BLaER1 (cell line): ENCODE results near the gene CTTNBP2.

Experiments
- H3K27ac ChIP-seq: shearing (Covaris generic); formaldehyde crosslinking; 2 replicates; pipeline ENCODE4 v1.8.1; 2022
- H3K27me3 ChIP-seq: shearing (Covaris generic); formaldehyde crosslinking; 2 replicates; pipeline ENCODE4 v1.8.1; 2022
- H3K36me3 ChIP-seq: shearing (Covaris generic); formaldehyde crosslinking; 2 replicates; pipeline ENCODE4 v1.8.1; 2022
- H3K4me1 ChIP-seq: shearing (Covaris generic); formaldehyde crosslinking; 2 replicates; pipeline ENCODE4 v1.8.1; 2022
- H3K4me2 ChIP-seq: shearing (Covaris generic); formaldehyde crosslinking; 2 replicates; pipeline ENCODE4 v1.8.1; 2022
- H3K4me3 ChIP-seq: shearing (Covaris generic); formaldehyde crosslinking; 2 replicates; pipeline ENCODE4 v1.8.1; 2022
- H3K9ac ChIP-seq: shearing (Covaris generic); formaldehyde crosslinking; 2 replicates; pipeline ENCODE4 v1.8.1; 2022
- H3K9me3 ChIP-seq: shearing (Covaris generic); formaldehyde crosslinking; 2 replicates; pipeline ENCODE4 v1.8.1; 2022
- H4K20me1 ChIP-seq: shearing (Covaris generic); formaldehyde crosslinking; 2 replicates; pipeline ENCODE4 v1.8.1; 2022
- Cebpa-rat ChIP-seq: shearing (Covaris generic); IDR thresholded peaks from 2 replicates; pipeline ENCODE4 v1.8.1; 2022

Gene CTTNBP2

DNA sequence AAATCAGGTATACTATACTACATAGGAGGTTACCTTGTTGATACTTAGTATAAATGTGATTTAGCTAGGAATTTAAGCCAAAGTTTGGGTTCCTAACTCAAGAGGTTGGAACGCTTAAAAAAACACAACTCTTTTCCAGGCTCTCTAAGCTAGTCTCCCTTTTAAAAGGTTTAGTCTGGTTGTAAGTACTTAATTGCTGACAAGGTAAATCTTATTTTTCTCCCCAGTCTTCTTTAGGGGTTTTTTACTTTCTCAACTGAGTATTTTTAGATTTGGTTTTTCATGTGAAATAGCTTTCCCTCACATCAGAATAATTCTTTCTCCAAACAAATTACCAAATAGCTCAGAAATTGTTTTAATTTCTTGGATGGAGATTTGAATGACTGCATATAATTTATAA is 20.8 kb upstream of the CTTNBP2 start:
- Histone ChIP-seq H4K20me1 (no peaks in the 10 kb centered on the region), H3K27ac (no peak overlapping the region), H3K36me3 (no peaks in the 10 kb centered on the region), H3K9me3 (no peaks in the 10 kb centered on the region), H3K27me3 (no peaks in the 10 kb centered on the region), H3K4me2 (no peak overlapping the region), H3K4me1 (no peaks in the 10 kb centered on the region), H3K4me3 (no peak overlapping the region), H3K9ac (no peak overlapping the region)
- no peak for TF ChIP-seq Cebpa-rat

GRCh38 chr7:117892821-117893220 is 19.6 kb upstream of the CTTNBP2 start:
- TF ChIP-seq Cebpa-rat = no peak
- Histone ChIP-seq H3K9me3 (no peaks in the 10 kb centered on the region), H3K4me2 (no peak overlapping the region), H3K4me1 (no peaks in the 10 kb centered on the region), H3K4me3 (no peak overlapping the region), H3K27ac (no peak overlapping the region), H4K20me1 (no peaks in the 10 kb centered on the region), H3K36me3 (no peaks in the 10 kb centered on the region), H3K9ac (no peak overlapping the region), H3K27me3 (no peaks in the 10 kb centered on the region)

DNA sequence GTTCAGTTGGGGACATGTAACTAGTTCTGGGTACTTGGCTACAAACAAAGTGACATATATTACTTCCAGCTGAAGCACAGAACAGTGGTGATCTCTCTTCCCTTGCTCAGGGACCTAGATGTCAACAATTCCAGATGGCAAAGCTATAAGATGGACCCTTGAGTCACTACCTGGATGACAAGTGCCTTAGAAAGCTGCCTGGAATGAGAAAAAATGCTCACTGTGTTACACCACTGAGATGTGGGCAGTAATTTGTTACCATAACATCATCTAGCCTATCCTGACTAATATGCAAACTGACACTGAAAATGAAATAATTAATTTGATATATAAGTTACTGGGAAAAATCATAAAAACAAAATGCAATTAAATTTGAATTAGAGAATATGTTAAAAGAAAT is 16.4 kb upstream of the CTTNBP2 start:
- Histone ChIP-seq H3K9ac (no peak overlapping the region), H3K4me3 (no peak overlapping the region)

DNA sequence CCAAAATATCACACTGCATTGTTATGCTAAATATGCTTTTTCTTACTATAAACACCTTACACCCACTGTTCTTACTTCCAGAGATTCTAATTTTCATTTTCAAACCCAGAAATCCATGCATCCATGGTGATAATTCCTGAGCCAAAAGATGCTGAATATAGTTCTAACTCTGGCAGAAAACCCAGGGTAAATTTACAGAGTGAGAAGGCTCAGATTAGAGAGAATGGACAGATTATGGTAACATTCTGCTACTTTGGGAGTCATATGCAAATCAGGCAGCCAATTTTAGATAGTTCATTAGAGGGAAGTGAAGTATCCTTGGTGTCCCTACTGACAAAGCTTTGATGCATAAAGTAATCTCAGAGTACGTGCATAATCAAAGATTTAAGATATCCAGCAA is 15.4 kb upstream of the CTTNBP2 start:
- Histone ChIP-seq H3K36me3 (no peaks in the 10 kb centered on the region), H4K20me1 (no peaks in the 10 kb centered on the region), H3K9me3 (no peaks in the 10 kb centered on the region), H3K27me3 (no peaks in the 10 kb centered on the region), H3K4me3 (no peak overlapping the region), H3K9ac (no peak overlapping the region), H3K4me2 (no peak overlapping the region), H3K4me1 (no peaks in the 10 kb centered on the region), H3K27ac (no peak overlapping the region)
- TF ChIP-seq Cebpa-rat = no peak

More for the DNA sequence above, 16.4 kb upstream of the CTTNBP2 start:
- Histone ChIP-seq H4K20me1 (no peaks in the 10 kb centered on the region), H3K36me3 (no peaks in the 10 kb centered on the region), H3K4me1 (no peaks in the 10 kb centered on the region), H3K9me3 (no peaks in the 10 kb centered on the region), H3K4me2 (no peak overlapping the region), H3K27ac (no peak overlapping the region), H3K27me3 (no peaks in the 10 kb centered on the region)
- no peak for TF ChIP-seq Cebpa-rat

DNA sequence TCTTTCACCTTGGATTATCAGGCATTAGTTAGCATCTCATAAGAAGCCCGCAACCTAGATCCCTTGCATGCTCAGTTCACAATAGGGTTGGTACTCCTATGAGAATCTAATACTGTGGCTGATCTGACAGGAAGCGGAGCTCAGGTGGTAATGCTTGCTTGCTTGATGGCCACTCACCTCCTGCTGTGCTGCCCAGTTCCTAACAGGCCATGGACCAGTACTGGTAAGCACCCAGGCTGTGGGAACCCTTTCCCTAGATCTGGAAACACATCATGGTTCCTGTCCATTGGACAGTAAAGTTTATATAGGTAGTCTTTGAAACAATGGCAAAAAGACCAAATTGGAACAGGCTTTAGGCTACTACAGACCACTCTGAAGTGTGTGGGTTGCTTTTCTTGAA is 9.4 kb upstream of the CTTNBP2 start:
- H3K4me2 ChIP-seq = no peak overlapping the region
- no peaks in the 10 kb centered on the region for H3K4me1 ChIP-seq
- H3K27ac ChIP-seq = no peak overlapping the region
- no peaks in the 10 kb centered on the region for H3K36me3 ChIP-seq
- H3K4me3 ChIP-seq = no peak overlapping the region
- no peaks in the 10 kb centered on the region for H4K20me1 ChIP-seq
- TF ChIP-seq Cebpa-rat = no peak
- no peaks in the 10 kb centered on the region for H3K9me3 ChIP-seq
- H3K27me3 ChIP-seq = no peaks in the 10 kb centered on the region
- no peak overlapping the region for H3K9ac ChIP-seq

DNA sequence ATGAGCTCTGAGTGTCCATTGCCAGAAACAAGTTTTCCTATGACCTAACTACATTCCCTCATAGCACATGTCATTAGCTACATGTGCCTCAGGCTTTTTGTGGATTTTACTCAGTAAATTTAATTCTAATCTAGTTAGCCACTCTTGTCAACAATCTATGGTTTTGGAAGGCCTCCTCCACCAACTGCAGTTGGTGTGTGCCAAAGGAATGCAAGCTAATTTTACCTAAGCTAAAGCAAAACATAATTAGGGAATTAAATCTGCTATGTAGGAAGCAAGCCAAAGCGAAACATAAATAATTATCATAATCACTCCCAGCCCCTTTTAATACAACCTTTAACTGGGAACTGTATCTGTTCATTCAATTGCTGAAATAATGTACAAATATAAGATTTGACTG is 3.5 kb upstream of the CTTNBP2 start:
- no peak overlapping the region for H3K4me3 ChIP-seq
- H3K27ac ChIP-seq = no peak overlapping the region
- H3K36me3 ChIP-seq = no peaks in the 10 kb centered on the region
- peaks cover 17% of the 10 kb centered on the region for H3K9me3 ChIP-seq
- no peaks in the 10 kb centered on the region for H3K27me3 ChIP-seq
- TF ChIP-seq Cebpa-rat = no peak
- H3K4me2 ChIP-seq = no peak overlapping the region
- no peaks in the 10 kb centered on the region for H3K4me1 ChIP-seq
- H4K20me1 ChIP-seq = no peaks in the 10 kb centered on the region
- no peak overlapping the region for H3K9ac ChIP-seq

GRCh38 chr7:117875566-117875965 is 2.3 kb upstream of the CTTNBP2 start:
- peaks cover 17% of the 10 kb centered on the region for H3K9me3 ChIP-seq
- no peaks in the 10 kb centered on the region for H4K20me1 ChIP-seq
- TF ChIP-seq Cebpa-rat = no peak
- H3K27ac ChIP-seq = no peak overlapping the region
- no peak overlapping the region for H3K4me3 ChIP-seq
- no peaks in the 10 kb centered on the region for H3K4me1 ChIP-seq
- H3K9ac ChIP-seq = no peak overlapping the region
- H3K4me2 ChIP-seq = no peak overlapping the region
- H3K27me3 ChIP-seq = no peaks in the 10 kb centered on the region
- H3K36me3 ChIP-seq = no peaks in the 10 kb centered on the region

DNA sequence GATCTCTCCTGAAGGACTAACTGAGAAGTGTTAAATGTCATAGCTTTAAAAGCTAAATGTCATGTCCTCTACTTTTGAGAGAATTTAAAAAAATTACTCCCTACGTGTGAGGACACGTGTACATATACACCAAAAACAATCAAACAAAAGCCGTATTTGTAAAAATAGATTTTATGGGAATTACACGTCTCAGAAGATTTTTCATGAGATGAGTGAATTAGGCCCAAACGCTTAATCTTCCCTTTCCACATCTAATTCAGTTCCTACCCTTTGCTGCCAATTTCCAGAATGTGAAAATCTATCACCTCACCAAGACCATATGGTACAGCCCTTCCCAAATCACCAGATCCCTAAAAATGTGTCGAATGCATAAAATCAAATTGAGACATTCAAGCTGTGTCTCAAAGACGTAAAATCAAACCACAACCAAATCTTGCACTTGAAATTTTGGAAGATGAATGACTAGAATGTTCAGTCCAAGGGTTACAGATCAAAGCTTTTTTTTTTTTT is 1.0 kb upstream of the CTTNBP2 start:
- Histone ChIP-seq H3K27me3 (no peaks in the 10 kb centered on the region), H4K20me1 (no peaks in the 10 kb centered on the region), H3K4me1 (no peaks in the 10 kb centered on the region), H3K9me3 (peaks cover 17% of the 10 kb centered on the region), H3K4me3 (no peak overlapping the region), H3K4me2 (no peak overlapping the region), H3K27ac (no peak overlapping the region), H3K36me3 (no peaks in the 10 kb centered on the region), H3K9ac (no peak overlapping the region)
- no peak for TF ChIP-seq Cebpa-rat

DNA sequence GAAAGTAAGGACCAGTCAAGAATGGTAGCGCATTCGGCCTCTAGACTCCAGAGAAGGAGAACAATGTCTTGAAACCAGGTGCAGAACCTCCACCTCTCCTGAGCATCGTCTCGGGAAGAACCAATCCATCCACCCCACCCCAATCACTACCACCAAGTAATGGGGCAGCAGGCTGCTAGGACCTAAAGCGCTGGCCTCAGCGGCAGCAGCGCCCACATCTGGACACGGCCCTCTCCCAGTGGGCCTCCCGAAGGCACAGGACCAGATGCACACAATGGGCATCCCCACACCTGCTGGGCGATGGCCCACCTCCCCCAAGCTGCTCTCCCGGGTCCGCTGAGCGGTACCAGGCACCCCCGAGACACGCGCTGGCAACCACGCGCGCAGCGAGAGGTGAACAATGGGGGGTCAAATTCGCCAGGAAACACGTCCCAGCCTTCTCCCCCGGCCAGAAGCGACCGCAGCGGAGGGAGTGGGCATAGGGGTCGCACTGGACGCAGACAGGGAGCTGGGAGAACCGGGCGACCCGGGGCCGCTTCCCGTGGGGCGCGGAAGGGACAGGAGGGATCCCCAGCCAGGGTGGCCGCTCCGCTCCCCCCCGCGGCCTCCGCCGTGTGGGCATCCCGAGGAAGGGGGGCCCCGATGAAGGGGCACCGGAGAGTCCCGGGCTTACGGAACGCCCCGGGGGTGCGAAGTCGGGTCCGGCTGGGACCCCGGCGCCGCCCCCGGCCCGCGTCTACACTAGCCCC is 506 bp downstream of the CTTNBP2 start:
- Histone ChIP-seq H3K4me1 (no peaks in the 10 kb centered on the region), H3K9ac (no peak overlapping the region)

GRCh38 chr7:117871778-117872538 is 1.3 kb downstream of the CTTNBP2 start:
- Histone ChIP-seq H3K4me2 (no peak overlapping the region), H3K27me3 (no peaks in the 10 kb centered on the region), H3K9ac (no peak overlapping the region), H3K36me3 (no peaks in the 10 kb centered on the region), H3K4me3 (no peak overlapping the region), H3K9me3 (peaks cover 17% of the 10 kb centered on the region), H3K27ac (no peak overlapping the region), H3K4me1 (no peaks in the 10 kb centered on the region), H4K20me1 (no peaks in the 10 kb centered on the region)
- TF ChIP-seq Cebpa-rat = no peak

More for the DNA sequence above, 506 bp downstream of the CTTNBP2 start:
- Histone ChIP-seq H4K20me1 (no peaks in the 10 kb centered on the region), H3K4me3 (no peak overlapping the region), H3K27ac (no peak overlapping the region), H3K36me3 (no peaks in the 10 kb centered on the region), H3K27me3 (no peaks in the 10 kb centered on the region), H3K9me3 (peaks cover 17% of the 10 kb centered on the region), H3K4me2 (no peak overlapping the region)
- no peak for TF ChIP-seq Cebpa-rat
